Measurements from ENCODE around the gene AHSG. TPM values are rescaled to one million over a fixed set of nuclear protein-coding genes. Genes with fewer than 3 reads are reported as not detected.

AHSG gene
- total RNA-seq, 1 donor from 2014 or later: 0.19 TPM

GRCh38 chr3:186599785-186600166 is 13.1 kb upstream of the AHSG start:
- DNase-seq (ENCODE audit: low spot score, unreplicated experiment): no peak
- Mint-ChIP-seq H3K27me3 (peaks cover 4% of the 10 kb centered on the region), H3K27ac (no peak overlapping the region), H3K36me3 (ENCODE audit: insufficient read depth) (no peaks in the 10 kb centered on the region), H3K4me3 (ENCODE audit: low read depth) (no peak overlapping the region), H3K9me3 (ENCODE audit: low read depth) (no peaks in the 10 kb centered on the region), H3K4me1 (ENCODE audit: low read depth) (peaks cover 23% of the 10 kb centered on the region)
- no peak for TF ChIP-seq CTCF (IDR thresholded peaks at IDR 0.05; ENCODE audit: unreplicated experiment)

- Mint-ChIP-seq H3K27ac (no peak overlapping the region), H3K27me3 (peaks cover 4% of the 10 kb centered on the region), H3K36me3 (ENCODE audit: insufficient read depth) (no peaks in the 10 kb centered on the region), H3K4me3 (ENCODE audit: low read depth) (no peak overlapping the region), H3K9me3 (ENCODE audit: low read depth) (no peaks in the 10 kb centered on the region), H3K4me1 (ENCODE audit: low read depth) (peaks cover 32% of the 10 kb centered on the region)
- TF ChIP-seq CTCF (IDR thresholded peaks at IDR 0.05; ENCODE audit: unreplicated experiment): no peak
- no peak for DNase-seq (ENCODE audit: low spot score, unreplicated experiment)
Observed at GRCh38 chr3:186600896-186601295, 12.0 kb upstream of the AHSG start.

GRCh38 chr3:186603159-186603558 is 9.7 kb upstream of the AHSG start:
- TF ChIP-seq CTCF (IDR thresholded peaks at IDR 0.05; ENCODE audit: unreplicated experiment): no peak
- H3K27me3 Mint-ChIP-seq: peaks cover 4% of the 10 kb centered on the region
- H3K36me3 Mint-ChIP-seq (ENCODE audit: insufficient read depth): no peaks in the 10 kb centered on the region
- peaks cover 36% of the 10 kb centered on the region for H3K4me1 Mint-ChIP-seq (ENCODE audit: low read depth)
- no peak overlapping the region for H3K27ac Mint-ChIP-seq
- no peaks in the 10 kb centered on the region for H3K9me3 Mint-ChIP-seq (ENCODE audit: low read depth)
- H3K4me3 Mint-ChIP-seq (ENCODE audit: low read depth): no peak overlapping the region
- no peak for DNase-seq (ENCODE audit: low spot score, unreplicated experiment)

- Mint-ChIP-seq H3K36me3 (ENCODE audit: insufficient read depth) (no peaks in the 10 kb centered on the region), H3K4me1 (ENCODE audit: low read depth) (peaks cover 22% of the 10 kb centered on the region), H3K27me3 (no peaks in the 10 kb centered on the region), H3K4me3 (ENCODE audit: low read depth) (no peak overlapping the region), H3K9me3 (ENCODE audit: low read depth) (no peaks in the 10 kb centered on the region), H3K27ac (no peak overlapping the region)
- TF ChIP-seq CTCF (IDR thresholded peaks at IDR 0.05; ENCODE audit: unreplicated experiment): no peak
- no peak for DNase-seq (ENCODE audit: low spot score, unreplicated experiment)
Observed at GRCh38 chr3:186605078-186605477, 7.8 kb upstream of the AHSG start.

- TF ChIP-seq CTCF (IDR thresholded peaks at IDR 0.05; ENCODE audit: unreplicated experiment): no peak
- Mint-ChIP-seq H3K36me3 (ENCODE audit: insufficient read depth) (no peaks in the 10 kb centered on the region), H3K4me1 (ENCODE audit: low read depth) (peaks cover 22% of the 10 kb centered on the region), H3K4me3 (ENCODE audit: low read depth) (no peak overlapping the region), H3K27me3 (no peaks in the 10 kb centered on the region), H3K27ac (peak overlapping the region; percentile 1), H3K9me3 (ENCODE audit: low read depth) (no peaks in the 10 kb centered on the region)
- DNase-seq (ENCODE audit: low spot score, unreplicated experiment): no peak
Observed at GRCh38 chr3:186605561-186606545, 7.0 kb upstream of the AHSG start.

All from progenitor cell of endocrine pancreas (in vitro differentiated cells).